Endothelial cell of umbilical vein (primary cell): ENCODE results near the gene MAB21L2.

Experiments
- CTCF ChIP-seq, 2 donors: IDR thresholded peaks; 1 replicate in 1 of 2; 2 replicates in 1 of 2; pipeline ENCODE4 v1.5.1; 2011; ENCODE audit warnings: low read length in 2 of 2, mild to moderate bottlenecking in 2 of 2, moderate library complexity in 2 of 2, control low read depth in 1 of 2, inconsistent platforms in 1 of 2, low read depth in 1 of 2; ENCODE audit not compliant: insufficient read depth in 1 of 2; ENCODE audit errors: extremely low read depth in 1 of 2
- EZH2 ChIP-seq: IDR thresholded peaks from 2 replicates; pipeline ENCODE4 v1.6.1; 2012; ENCODE audit warnings: borderline replicate concordance, low read depth, mild to moderate bottlenecking, moderate library complexity, low read length, inconsistent platforms; ENCODE audit not compliant: severe bottlenecking
- JUN ChIP-seq: IDR thresholded peaks from 2 replicates; pipeline ENCODE4 v1.6.1; 2011; ENCODE audit warnings: borderline replicate concordance, low read depth; ENCODE audit not compliant: insufficient read length, insufficient read depth
- MAX ChIP-seq: IDR thresholded peaks from 2 replicates; pipeline ENCODE4 v1.6.1; 2011; ENCODE audit not compliant: insufficient read depth, insufficient read length
- MYC ChIP-seq: IDR thresholded peaks from one replicate; pipeline ENCODE4 v1.6.1; 2011; ENCODE audit warnings: mild to moderate bottlenecking, low read depth, low read length
- POLR2A ChIP-seq: IDR thresholded peaks from 2 replicates; pipeline ENCODE4 v1.6.1; 2012; ENCODE audit warnings: low read depth, mild to moderate bottlenecking, control low read depth, low read length
- POLR2AphosphoS5 ChIP-seq: IDR thresholded peaks from 2 replicates; pipeline ENCODE4 v1.6.1; 2012; ENCODE audit warnings: low read depth, mild to moderate bottlenecking, control low read depth, low read length, moderate library complexity; ENCODE audit not compliant: insufficient read depth

DNA sequence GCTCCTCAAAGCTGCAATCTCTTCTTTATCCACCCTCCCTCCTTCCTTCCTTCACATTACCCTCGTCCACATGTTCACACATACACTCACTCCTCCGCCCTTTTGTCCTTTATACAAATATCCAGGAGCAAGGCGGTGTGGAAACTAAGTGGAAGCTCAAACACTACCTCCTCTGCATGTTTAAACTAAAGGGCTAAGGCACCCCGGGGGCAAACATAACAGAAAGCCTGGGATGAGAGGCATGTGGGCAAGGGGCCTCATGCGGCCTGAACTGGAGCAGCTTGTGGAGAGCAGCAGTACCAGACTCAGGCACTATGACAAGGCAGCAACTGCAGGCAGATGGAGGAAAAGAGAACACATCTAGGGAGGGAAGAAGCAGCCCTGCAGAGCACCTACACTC, 9.5 kb downstream of the MAB21L2 start:
- TF ChIP-seq EZH2, result no peak
- no peak for TF ChIP-seq POLR2AphosphoS5
- TF ChIP-seq POLR2A, result no peak
- TF ChIP-seq CTCF (IDR thresholded peaks at IDR 0.05; ENCODE audit: extremely low read depth in 1 of 2, insufficient read depth in 1 of 2, low read depth in 1 of 2, low read length in 2 of 2), result no peak
- no peak for TF ChIP-seq MAX
- TF ChIP-seq JUN, result no peak
- no peak for TF ChIP-seq MYC
